Peyer's patch (tissue), 4 donors: ENCODE data around the gene MSTN.

Source experiments
- POLR2A ChIP-seq, 2 donors: fragments of 450-650 bp; IDR thresholded peaks; one replicate each; pipeline ENCODE4 v1.5.1; 2017; ENCODE audit warnings: antibody characterized with exemption in 2 of 2, mild to moderate bottlenecking in 2 of 2, moderate library complexity in 2 of 2
- TF ChIP-seq, protein P1 (sequence below), 6 experiments: fragments of 450-650 bp in 4 of 6; fragments of 200-600 bp in 2 of 6; sonication (generic) in 1 of 6; IDR thresholded peaks; one replicate each; pipeline ENCODE4 v1.5.1; 2017 to 2019; ENCODE audit warnings: antibody characterized with exemption in 6 of 6, mild to moderate bottlenecking in 3 of 6, moderate library complexity in 1 of 6

DNA sequence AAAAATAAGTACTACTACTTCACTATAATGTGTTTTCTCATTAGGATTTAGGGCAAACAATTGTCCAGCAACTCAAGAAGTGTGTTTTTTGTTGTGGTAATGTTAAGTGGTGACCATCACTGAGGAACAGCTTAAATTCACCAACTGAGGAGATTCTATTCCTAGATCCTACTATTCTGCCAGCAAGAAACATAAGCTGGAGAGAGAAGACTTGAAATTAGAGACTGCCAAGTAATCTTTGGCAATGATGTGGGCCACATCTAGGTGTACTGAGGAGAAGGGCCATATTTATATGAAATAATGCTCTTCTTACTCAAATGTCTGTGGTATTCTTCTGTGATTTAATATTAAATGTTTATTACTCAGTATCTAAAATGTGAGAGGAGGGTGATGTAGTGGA lies 44.3 kb upstream of the MSTN start:
- TF ChIP-seq, protein P1, sequence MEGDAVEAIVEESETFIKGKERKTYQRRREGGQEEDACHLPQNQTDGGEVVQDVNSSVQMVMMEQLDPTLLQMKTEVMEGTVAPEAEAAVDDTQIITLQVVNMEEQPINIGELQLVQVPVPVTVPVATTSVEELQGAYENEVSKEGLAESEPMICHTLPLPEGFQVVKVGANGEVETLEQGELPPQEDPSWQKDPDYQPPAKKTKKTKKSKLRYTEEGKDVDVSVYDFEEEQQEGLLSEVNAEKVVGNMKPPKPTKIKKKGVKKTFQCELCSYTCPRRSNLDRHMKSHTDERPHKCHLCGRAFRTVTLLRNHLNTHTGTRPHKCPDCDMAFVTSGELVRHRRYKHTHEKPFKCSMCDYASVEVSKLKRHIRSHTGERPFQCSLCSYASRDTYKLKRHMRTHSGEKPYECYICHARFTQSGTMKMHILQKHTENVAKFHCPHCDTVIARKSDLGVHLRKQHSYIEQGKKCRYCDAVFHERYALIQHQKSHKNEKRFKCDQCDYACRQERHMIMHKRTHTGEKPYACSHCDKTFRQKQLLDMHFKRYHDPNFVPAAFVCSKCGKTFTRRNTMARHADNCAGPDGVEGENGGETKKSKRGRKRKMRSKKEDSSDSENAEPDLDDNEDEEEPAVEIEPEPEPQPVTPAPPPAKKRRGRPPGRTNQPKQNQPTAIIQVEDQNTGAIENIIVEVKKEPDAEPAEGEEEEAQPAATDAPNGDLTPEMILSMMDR (IDR thresholded peaks at IDR 0.05), result no peak
- TF ChIP-seq POLR2A (IDR thresholded peaks at IDR 0.05), result no peak
